H9 (cell line): ENCODE measurements around the gene CDHR2. TPM values are rescaled to one million over a fixed set of nuclear protein-coding genes. Genes with fewer than 3 reads are reported as not detected.
A peak's percentile ranks its signal among the peaks of the same experiment; 100 is the strongest.

Experiments used
- DNase-seq: peaks from one replicate; pipeline ENCODE4 v3.0.0-alpha.2; 2017
- H2AFZ ChIP-seq: one replicate; pipeline ENCODE4 v1.6.1; 2013; ENCODE audit warnings: mild to moderate bottlenecking, low read length, control low read depth, moderate library complexity
- H2AK5ac ChIP-seq: 2 replicates; pipeline ENCODE4 v1.6.1; 2013; ENCODE audit warnings: low read length, control low read depth, mixed read lengths; ENCODE audit not compliant: insufficient read length
- H2BK120ac ChIP-seq: one replicate; pipeline ENCODE4 v1.6.1; 2013; ENCODE audit warnings: low read depth, mild to moderate bottlenecking, low read length, control low read depth, inconsistent platforms; ENCODE audit not compliant: poor library complexity, severe bottlenecking
- H2BK12ac ChIP-seq: 2 replicates; pipeline ENCODE4 v1.6.1; 2013; ENCODE audit warnings: low read length, control low read depth, mixed read lengths, low read depth; ENCODE audit not compliant: insufficient read length
- H2BK15ac ChIP-seq: 2 replicates; pipeline ENCODE4 v1.6.1; 2013; ENCODE audit warnings: low read depth, low read length, control low read depth
- H2BK20ac ChIP-seq: one replicate; pipeline ENCODE4 v1.6.1; 2013; ENCODE audit warnings: low read depth, mild to moderate bottlenecking, low read length, control low read depth, inconsistent platforms; ENCODE audit not compliant: poor library complexity, severe bottlenecking
- H2BK5ac ChIP-seq: 2 replicates; pipeline ENCODE4 v1.6.1; 2013; ENCODE audit warnings: low read length, control low read depth, mixed read lengths; ENCODE audit not compliant: insufficient read length
- H3K14ac ChIP-seq: 2 replicates; pipeline ENCODE4 v1.6.1; 2013; ENCODE audit warnings: low read length, control low read depth; ENCODE audit not compliant: insufficient read depth
- H3K18ac ChIP-seq: 2 replicates; pipeline ENCODE4 v1.6.1; 2013; ENCODE audit warnings: low read depth, mild to moderate bottlenecking, mixed read lengths, low read length, control low read depth; ENCODE audit not compliant: insufficient read length
- H3K23ac ChIP-seq: 2 replicates; pipeline ENCODE4 v1.6.1; 2013; ENCODE audit warnings: low read length, control low read depth, mixed read lengths, low read depth; ENCODE audit not compliant: insufficient read length
- H3K23me2 ChIP-seq: 2 replicates; pipeline ENCODE4 v1.6.1; 2013; ENCODE audit warnings: low read depth, mild to moderate bottlenecking, mixed read lengths, low read length, control low read depth; ENCODE audit not compliant: insufficient read length, poor library complexity, severe bottlenecking
- H3K27ac ChIP-seq: 2 replicates; pipeline ENCODE4 v1.5.1; 2013; ENCODE audit warnings: low read length, control low read depth, mixed read lengths, low read depth; ENCODE audit not compliant: insufficient read length
- H3K27me3 ChIP-seq: 2 replicates; pipeline ENCODE4 v1.6.1; 2013; ENCODE audit warnings: low read length, control low read depth, inconsistent platforms; ENCODE audit not compliant: insufficient read depth
- H3K4ac ChIP-seq: 2 replicates; pipeline ENCODE4 v1.6.1; 2013; ENCODE audit warnings: low read depth, mild to moderate bottlenecking, control low read depth, inconsistent platforms, low read length, moderate library complexity
- H3K4me1 ChIP-seq: 2 replicates; pipeline ENCODE4 v1.6.1; 2013; ENCODE audit warnings: low read length, control low read depth, inconsistent platforms; ENCODE audit not compliant: insufficient read depth
- H3K4me2 ChIP-seq: 2 replicates; pipeline ENCODE4 v1.6.1; 2013; ENCODE audit warnings: low read length, control low read depth, mixed read lengths; ENCODE audit not compliant: insufficient read length, insufficient read depth
- H3K56ac ChIP-seq: 2 replicates; pipeline ENCODE4 v1.6.1; 2013; ENCODE audit warnings: low read depth, mild to moderate bottlenecking, mixed read lengths, low read length, control low read depth; ENCODE audit not compliant: insufficient read length
- H3K79me1 ChIP-seq: 2 replicates; pipeline ENCODE4 v1.6.1; 2013; ENCODE audit warnings: low read depth, mild to moderate bottlenecking, moderate library complexity, low read length, control low read depth, inconsistent platforms; ENCODE audit not compliant: insufficient read depth, poor library complexity, severe bottlenecking
- H3K79me2 ChIP-seq: 2 replicates; pipeline ENCODE4 v1.6.1; 2013; ENCODE audit warnings: low read length, control low read depth, inconsistent platforms; ENCODE audit not compliant: insufficient read depth
- H3K9ac ChIP-seq: 2 replicates; pipeline ENCODE4 v1.6.1; 2013; ENCODE audit warnings: low read length, control low read depth, mixed read lengths; ENCODE audit not compliant: insufficient read length; ENCODE audit errors: extremely low read depth
- H3K9me3 ChIP-seq: one replicate; pipeline ENCODE4 v1.6.1; 2013; ENCODE audit warnings: low read depth, low read length, inconsistent platforms; ENCODE audit not compliant: control insufficient read depth
- H3T11ph ChIP-seq: one replicate; pipeline ENCODE4 v1.6.1; 2013; ENCODE audit warnings: mild to moderate bottlenecking, low read length, control low read depth, inconsistent platforms
- H4K20me1 ChIP-seq: one replicate; pipeline ENCODE4 v1.6.1; 2013; ENCODE audit not compliant: control insufficient read depth, insufficient read length, insufficient read depth
- H4K5ac ChIP-seq: 2 replicates; pipeline ENCODE4 v1.6.1; 2013; ENCODE audit warnings: low read depth, mild to moderate bottlenecking, mixed read lengths, low read length, control low read depth; ENCODE audit not compliant: insufficient read length
- H4K8ac ChIP-seq: replicated peaks from 2 replicates; pipeline ENCODE4 v1.6.1; 2013; ENCODE audit warnings: low read length, control low read depth, mixed read lengths, low read depth; ENCODE audit not compliant: insufficient read length
- H4K91ac ChIP-seq: 2 replicates; pipeline ENCODE4 v1.6.1; 2013; ENCODE audit warnings: low read depth, mild to moderate bottlenecking, moderate library complexity, mixed read lengths, low read length, control low read depth; ENCODE audit not compliant: insufficient read length
- H3K27ac Mint-ChIP-seq, 3 experiments: 2 replicates in 2 of 3; 3 replicates in 1 of 3; pipeline ENCODE4 v1.8.0; 2020 to 2021; ENCODE audit warnings: mixed read lengths in 3 of 3, mild to moderate bottlenecking in 1 of 3, moderate library complexity in 1 of 3
- H3K27me3 Mint-ChIP-seq: 2 replicates; pipeline ENCODE4 v1.8.0; 2021; ENCODE audit warnings: low read depth, mild to moderate bottlenecking, moderate library complexity, mixed read lengths
- H3K36me3 Mint-ChIP-seq, 3 experiments: 2 replicates in 2 of 3; 3 replicates in 1 of 3; pipeline ENCODE4 v1.8.0; 2020 to 2021; ENCODE audit warnings: low read depth in 3 of 3, mixed read lengths in 3 of 3; ENCODE audit not compliant: insufficient read depth in 1 of 3
- H3K4me1 Mint-ChIP-seq, 2 experiments: 2 replicates each; pipeline ENCODE4 v1.8.0; 2020; ENCODE audit warnings: mixed read lengths in 2 of 2
- H3K4me3 Mint-ChIP-seq, 2 experiments: 2 replicates in 1 of 2; 3 replicates in 1 of 2; pipeline ENCODE4 v1.8.0; 2020 to 2021; ENCODE audit warnings: mild to moderate bottlenecking in 2 of 2, mixed read lengths in 2 of 2, moderate library complexity in 1 of 2
- H3K9me3 Mint-ChIP-seq, 2 experiments: 2 replicates in 1 of 2; 3 replicates in 1 of 2; pipeline ENCODE4 v1.8.0; 2020; ENCODE audit warnings: mild to moderate bottlenecking in 2 of 2, mixed read lengths in 2 of 2, moderate library complexity in 1 of 2
- CTCF ChIP-seq: fragments of 200-600 bp; sonication (generic); conservative IDR thresholded peaks from 3 replicates; pipeline ENCODE4 v1.8.0; 2021; ENCODE audit warnings: antibody characterized with exemption, mild to moderate bottlenecking
- WGBS: extraction: QIAGEN DNeasy Blood & Tissue Kit; methylation state at CpG from one replicate; pipeline ENCODE4 v1.1.7; 2013; ENCODE audit warnings: missing lambda C conversion rate, low lambda C conversion rate, mixed read lengths; ENCODE audit not compliant: insufficient read length; ENCODE audit errors: extremely low coverage; 5-methylcytosine and 5-hydroxymethylcytosine counted together
- total RNA-seq: library from RNA; stranded (reverse); gene quantifications from 2 replicates; pipeline ENCODE4 v1.2.1, GENCODE V29; 2021

The CDHR2 gene
- total RNA-seq, 1 experiment from 2014 or later: 0.90 TPM

- no CpG with 5 or more reads among the region's 8 CpGs for WGBS
- H4K20me1 ChIP-seq: peaks cover 2% of the 10 kb centered on the region
- no peak for TF ChIP-seq CTCF
These were observed 45.4 kb downstream of the CDHR2 start for GRCh38 chr5:176594554-176594953.

More at GRCh38 chr5:176594554-176594953, 45.4 kb downstream of the CDHR2 start:
- no peak overlapping the region for H2AK5ac ChIP-seq
- no peak overlapping the region for H3K56ac ChIP-seq
- H3K4me1 ChIP-seq: no peaks in the 10 kb centered on the region
- H4K8ac ChIP-seq: no peak overlapping the region
- H3K23me2 ChIP-seq: no peaks in the 10 kb centered on the region
- no peak overlapping the region for H4K5ac ChIP-seq
- no peaks in the 10 kb centered on the region for H3K9me3 ChIP-seq
- H4K91ac ChIP-seq: no peak overlapping the region
- no peak overlapping the region; the same call in 1 of the 2 replicates for H3K14ac ChIP-seq
- no peaks in the 10 kb centered on the region for H3K27me3 ChIP-seq
- no peak overlapping the region for H2BK5ac ChIP-seq
- no peak overlapping the region for H3K9ac ChIP-seq
- H3K4me2 ChIP-seq: no peak overlapping the region
- H3T11ph ChIP-seq: no peak overlapping the region
- no peak overlapping the region for H2AFZ ChIP-seq
- H3K4ac ChIP-seq: no peak overlapping the region
- H3K79me2 ChIP-seq: no peaks in the 10 kb centered on the region
- H2BK120ac ChIP-seq: no peak overlapping the region
- no peak overlapping the region for H3K18ac ChIP-seq
- Mint-ChIP-seq H3K27ac (peak overlapping the region in 1 of 3 experiments; percentile 1; a peak in 1 of 7 replicates), H3K36me3 (peaks cover 4 to 12% (median 6%) of the 10 kb centered on the region in 3 experiments; a peak in 6 of 7 replicates), H3K4me1 (no peaks in the 10 kb centered on the region), H3K27me3 (peaks cover 30% of the 10 kb centered on the region), H3K4me3 (no peak overlapping the region; a peak in 1 of 5 replicates), H3K9me3 (peaks cover 0 to 3% of the 10 kb centered on the region in 2 experiments; a peak in 2 of 5 replicates)
- H3K79me1 ChIP-seq: no peaks in the 10 kb centered on the region
- no peak overlapping the region for H2BK20ac ChIP-seq
- no peak overlapping the region for H2BK12ac ChIP-seq
- no peak overlapping the region for H3K27ac ChIP-seq
- no peak overlapping the region for H2BK15ac ChIP-seq
- H3K23ac ChIP-seq: no peak overlapping the region
- DNase-seq: no peak
